HG03571 (cell line): ENCODE measurements around the gene SLC22A14.
"Not testable (repeated sequence)": the region's sequence is repeated elsewhere in the genome, so short reads cannot be mapped to it uniquely, and the experiment has no call there.

Experiments used
- ATAC-seq: cut with Tn5 transposase; IDR thresholded peaks from one replicate; pipeline ENCODE4 v1.9.1; 2021; ENCODE audit not compliant: unreplicated experiment

SLC22A14 gene

GRCh38 chr3:38281895-38282686 lies at the start of gene SLC22A14:
TSS of gene SLC22A14 (plus strand) at chr3:38282294. CDS start at chr3:38306027, 23,733 bp downstream.
- ATAC-seq: no peak

- no peak for ATAC-seq
Measured at GRCh38 chr3:38232701-38233100, 49.4 kb upstream of the SLC22A14 start.

- ATAC-seq: no peak
Measured at GRCh38 chr3:38235466-38235865, 46.6 kb upstream of the SLC22A14 start.

- no peak for ATAC-seq
Measured at GRCh38 chr3:38238416-38239008, 43.6 kb upstream of the SLC22A14 start.

GRCh38 chr3:38242812-38243211 lies 39.3 kb upstream of the SLC22A14 start:
- ATAC-seq: not testable (repeated sequence)

GRCh38 chr3:38245930-38246329 lies 36.2 kb upstream of the SLC22A14 start:
- no peak for ATAC-seq

- ATAC-seq: no peak
Measured at GRCh38 chr3:38247366-38248035, 34.6 kb upstream of the SLC22A14 start.

GRCh38 chr3:38250198-38250597 lies 31.9 kb upstream of the SLC22A14 start:
- no peak for ATAC-seq

GRCh38 chr3:38251197-38251596 lies 30.9 kb upstream of the SLC22A14 start:
- ATAC-seq: no peak

GRCh38 chr3:38253704-38254103 lies 28.4 kb upstream of the SLC22A14 start:
- no peak for ATAC-seq

GRCh38 chr3:38254872-38255271 lies 27.2 kb upstream of the SLC22A14 start:
- no peak for ATAC-seq

GRCh38 chr3:38255627-38256026 lies 26.5 kb upstream of the SLC22A14 start:
- no peak for ATAC-seq

GRCh38 chr3:38257583-38257982 lies 24.5 kb upstream of the SLC22A14 start:
- ATAC-seq: no peak

- ATAC-seq: no peak
Measured at GRCh38 chr3:38260474-38260873, 21.6 kb upstream of the SLC22A14 start.

GRCh38 chr3:38264353-38264771 lies 17.7 kb upstream of the SLC22A14 start:
- ATAC-seq: no peak

- ATAC-seq: no peak
Measured at GRCh38 chr3:38264779-38265178, 17.3 kb upstream of the SLC22A14 start.

- no peak for ATAC-seq
Measured at GRCh38 chr3:38265604-38266307, 16.3 kb upstream of the SLC22A14 start, which contains the start of gene SLC22A13. TSS of gene SLC22A13 (plus strand) at chr3:38265812. CDS start at chr3:38265861, 49 bp downstream.

GRCh38 chr3:38266810-38267209 lies 15.3 kb upstream of the SLC22A14 start:
- no peak for ATAC-seq

GRCh38 chr3:38267662-38268061 lies 14.4 kb upstream of the SLC22A14 start:
- ATAC-seq: no peak

- ATAC-seq: no peak
Measured at GRCh38 chr3:38268087-38268486, 14.0 kb upstream of the SLC22A14 start.

GRCh38 chr3:38268522-38268921 lies 13.6 kb upstream of the SLC22A14 start:
- ATAC-seq: no peak
